Left lung (tissue), 10 donors: ENCODE data around the gene PRKD2. TPM values are rescaled to one million over a fixed set of nuclear protein-coding genes. Genes with fewer than 3 reads are reported as not detected.

Source experiments
- ATAC-seq: fragments of 200-7000 bp; cut with Tn5 transposase; one replicate; pipeline ENCODE4 v1.9.1; 2020; ENCODE audit warnings: moderate library complexity
- DNase-seq, 4 donors: peaks; one replicate each; pipeline ENCODE4 v3.0.0-alpha.2; 2013 to 2020
- H3K27ac ChIP-seq, 2 donors: fragments of 200-600 bp; sonication (generic) in 1 of 2; one replicate each; pipeline versions ENCODE4 v1.5.0 to v1.8.0; 2020 to 2021
- H3K27me3 ChIP-seq, 2 donors: fragments of 200-600 bp; sonication (generic) in 1 of 2; one replicate each; pipeline versions ENCODE4 v1.5.0 to v1.8.0; 2020 to 2021
- H3K36me3 ChIP-seq, 2 donors: fragments of 200-600 bp; sonication (generic) in 1 of 2; one replicate each; pipeline versions ENCODE4 v1.5.0 to v1.8.0; 2020 to 2021
- H3K4me1 ChIP-seq, 2 donors: fragments of 200-600 bp; one replicate each; pipeline ENCODE4 v1.8.0; 2021
- H3K4me3 ChIP-seq, 2 donors: fragments of 200-600 bp; sonication (generic) in 1 of 2; one replicate each; pipeline versions ENCODE4 v1.5.0 to v1.8.0; 2020 to 2021; ENCODE audit warnings: mild to moderate bottlenecking in 1 of 2
- H3K9me3 ChIP-seq, 2 donors: fragments of 200-600 bp; sonication (generic) in 1 of 2; one replicate each; pipeline versions ENCODE4 v1.5.0 to v1.8.0; 2020 to 2021
- intact Hi-C, 2 donors: fragments of 100-400 bp; cut with DNase I; formaldehyde crosslinking; loops; one replicate each; pipeline versions ENCODE4 v1.11.2 to v1.14.2; 2022
- polyA plus RNA-seq, 6 donors: library from polyadenylated mRNA; unstranded; fragments of 120-200 nt; gene quantifications; one replicate each; pipeline ENCODE4 v1.2.1, GENCODE V29; 2013; ENCODE audit not compliant: insufficient read length in 6 of 6
- total RNA-seq, 2 donors: library from RNA; stranded (reverse); fragmentation: NEBNext Ultra II Directional; extraction: Animal tissue kit (Norgen Biotek cat#: 25700); gene quantifications; one replicate each; pipeline ENCODE4 v1.2.1, GENCODE V29; 2021
- TF ChIP-seq, protein P1 (sequence below), 2 donors: fragments of 200-600 bp; sonication (generic) in 1 of 2; IDR thresholded peaks; one replicate each; pipeline versions ENCODE4 v1.5.0 to v1.8.0; 2021; ENCODE audit warnings: antibody characterized with exemption in 2 of 2
- donor health status: DM: no; HTN: yes; CAD: no.
- donor health status: DM: no; HTN: no; CAD: no.

Gene PRKD2
- total and polyA plus RNA-seq, 8 donors = 37.8 to 61.4 (median 53.1) TPM

DNA sequence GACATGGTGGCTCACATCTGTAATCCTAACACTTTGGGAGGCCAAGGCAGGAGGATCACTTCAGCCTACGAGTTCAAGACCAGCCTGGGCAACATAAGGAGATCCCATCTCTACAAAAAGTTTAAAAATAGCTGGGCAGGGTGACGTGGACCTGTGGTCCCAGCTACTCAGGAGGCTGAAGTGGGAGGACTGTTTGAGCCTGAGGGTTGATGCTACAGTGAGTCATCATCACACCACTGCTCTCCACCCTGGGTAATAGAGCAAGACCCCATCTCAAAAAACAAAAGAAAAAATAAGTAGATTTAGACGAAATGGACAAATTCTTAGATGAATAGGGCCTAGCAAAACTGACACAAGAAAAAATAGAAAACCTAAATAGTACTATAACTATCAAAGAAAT is 70.5 kb downstream of the PRKD2 start:
- Histone ChIP-seq H3K27ac (no peak overlapping the region), H3K4me3 (no peak overlapping the region), H3K27me3 (peaks cover 32 to 88% of the 10 kb centered on the region in 2 donors), H3K36me3 (no peaks in the 10 kb centered on the region), H3K9me3 (no peaks in the 10 kb centered on the region), H3K4me1 (peaks cover 0 to 5% of the 10 kb centered on the region in 2 donors)
- DNase-seq (peak in 1 of 4 donors; percentile 1), ATAC-seq (no peak)
- TF ChIP-seq, protein P1, sequence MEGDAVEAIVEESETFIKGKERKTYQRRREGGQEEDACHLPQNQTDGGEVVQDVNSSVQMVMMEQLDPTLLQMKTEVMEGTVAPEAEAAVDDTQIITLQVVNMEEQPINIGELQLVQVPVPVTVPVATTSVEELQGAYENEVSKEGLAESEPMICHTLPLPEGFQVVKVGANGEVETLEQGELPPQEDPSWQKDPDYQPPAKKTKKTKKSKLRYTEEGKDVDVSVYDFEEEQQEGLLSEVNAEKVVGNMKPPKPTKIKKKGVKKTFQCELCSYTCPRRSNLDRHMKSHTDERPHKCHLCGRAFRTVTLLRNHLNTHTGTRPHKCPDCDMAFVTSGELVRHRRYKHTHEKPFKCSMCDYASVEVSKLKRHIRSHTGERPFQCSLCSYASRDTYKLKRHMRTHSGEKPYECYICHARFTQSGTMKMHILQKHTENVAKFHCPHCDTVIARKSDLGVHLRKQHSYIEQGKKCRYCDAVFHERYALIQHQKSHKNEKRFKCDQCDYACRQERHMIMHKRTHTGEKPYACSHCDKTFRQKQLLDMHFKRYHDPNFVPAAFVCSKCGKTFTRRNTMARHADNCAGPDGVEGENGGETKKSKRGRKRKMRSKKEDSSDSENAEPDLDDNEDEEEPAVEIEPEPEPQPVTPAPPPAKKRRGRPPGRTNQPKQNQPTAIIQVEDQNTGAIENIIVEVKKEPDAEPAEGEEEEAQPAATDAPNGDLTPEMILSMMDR (IDR thresholded peaks at IDR 0.05) = no peak
- intact Hi-C loops = no loop called here

DNA sequence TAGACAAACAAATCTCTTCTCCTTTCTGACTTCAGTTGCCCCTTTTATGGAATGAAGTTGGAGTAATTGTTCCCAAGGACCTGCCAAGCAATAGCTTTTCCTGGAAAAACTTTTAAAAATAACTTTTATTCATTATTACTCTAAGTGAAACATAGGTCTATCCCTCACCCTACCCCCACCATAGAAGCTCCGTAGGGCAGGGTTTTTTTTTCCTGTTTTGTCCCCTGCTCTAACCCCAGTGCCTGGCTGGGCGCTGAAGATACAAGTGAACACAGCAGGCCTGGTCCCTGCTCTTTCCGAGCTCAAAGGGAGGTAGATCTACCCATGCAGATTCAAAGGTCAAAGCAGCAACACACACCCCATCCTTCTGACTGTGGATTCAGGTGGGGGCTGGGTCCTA is 72.2 kb downstream of the PRKD2 start:
- Histone ChIP-seq H3K36me3 (no peaks in the 10 kb centered on the region), H3K4me3 (no peak overlapping the region), H3K27ac (no peak overlapping the region), H3K4me1 (peaks cover 0 to 9% of the 10 kb centered on the region in 2 donors), H3K27me3 (peaks cover 25 to 89% of the 10 kb centered on the region in 2 donors), H3K9me3 (no peaks in the 10 kb centered on the region)
- intact Hi-C loops = no loop called here
- TF ChIP-seq, protein P1 (IDR thresholded peaks at IDR 0.05) = no peak
- DNase-seq = peak in 1 of 4 donors; percentile 40
- ATAC-seq = no peak

DNA sequence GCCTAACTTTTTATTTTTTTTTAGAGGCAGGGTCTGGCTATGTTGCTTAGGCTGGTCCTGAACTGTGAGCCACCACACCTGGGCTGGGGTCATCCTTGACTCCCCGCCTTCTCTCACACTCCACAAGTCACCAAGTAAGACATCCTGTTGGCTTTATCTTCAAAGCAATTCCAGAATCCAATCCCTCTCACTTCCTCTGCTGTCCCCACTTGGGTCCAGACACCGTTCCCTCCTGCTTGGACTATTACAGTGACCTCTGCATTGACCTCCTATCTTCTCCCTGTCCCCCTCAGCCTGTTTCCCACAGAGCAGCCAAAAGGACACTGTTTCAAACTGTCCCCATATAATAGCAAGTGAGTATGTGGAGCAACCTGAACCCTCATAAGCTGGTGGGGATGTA is 76.3 kb downstream of the PRKD2 start:
- Histone ChIP-seq H3K9me3 (no peaks in the 10 kb centered on the region), H3K4me1 (peaks cover 0 to 20% of the 10 kb centered on the region in 2 donors), H3K27ac (no peak overlapping the region), H3K4me3 (no peak overlapping the region), H3K27me3 (peaks cover 4 to 89% of the 10 kb centered on the region in 2 donors), H3K36me3 (no peaks in the 10 kb centered on the region)
- no peak for ATAC-seq
- no peak for DNase-seq
- intact Hi-C loops = no loop called here
- TF ChIP-seq, protein P1 (IDR thresholded peaks at IDR 0.05) = no peak

DNA sequence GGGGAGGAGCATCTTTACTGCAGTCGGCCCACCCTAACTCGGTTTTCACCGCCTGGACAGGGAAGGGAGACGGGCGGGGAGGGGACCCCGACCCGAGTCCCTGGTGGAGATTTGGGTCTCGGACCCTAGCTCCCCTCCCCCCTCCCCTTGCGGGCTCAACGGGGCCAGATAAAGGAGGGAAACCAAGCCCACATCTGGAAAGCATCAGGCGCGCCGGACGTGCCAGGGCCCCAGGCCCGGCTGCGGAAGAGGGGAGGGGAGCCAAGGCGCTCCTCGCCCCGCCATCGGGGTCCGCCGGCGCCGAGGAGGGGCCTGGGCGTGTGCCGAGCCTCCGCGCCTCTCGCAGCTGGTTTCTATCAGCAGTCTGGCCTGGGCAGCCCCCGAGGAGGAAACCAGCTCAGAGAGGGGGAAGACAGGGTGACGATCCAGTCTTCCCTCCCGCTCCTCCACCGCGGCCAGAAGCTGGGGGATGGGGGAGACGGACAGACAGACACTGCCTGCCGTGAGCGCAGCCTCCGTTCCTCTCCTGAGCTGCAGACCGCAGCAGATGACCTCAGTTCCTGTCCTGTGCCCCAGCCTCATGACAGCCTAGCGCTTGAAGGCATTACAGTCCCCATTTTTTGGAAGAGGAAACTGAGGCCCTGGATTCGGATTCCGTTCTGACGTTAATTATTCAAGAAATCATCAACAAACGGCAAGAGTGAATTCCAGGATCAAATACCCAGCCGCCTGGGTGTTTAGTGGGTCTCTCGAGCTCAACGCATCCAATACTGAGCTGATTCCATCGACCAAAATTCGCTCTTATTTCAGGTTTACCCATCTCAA is 77.3 kb downstream of the PRKD2 start:
- Histone ChIP-seq H3K27me3 (peaks cover 4 to 87% of the 10 kb centered on the region in 2 donors), H3K9me3 (no peaks in the 10 kb centered on the region), H3K4me1 (peaks cover 0 to 24% of the 10 kb centered on the region in 2 donors), H3K4me3 (peak overlapping the region; percentile 25 to 37), H3K27ac (peak overlapping the region; percentile 45 to 80), H3K36me3 (no peaks in the 10 kb centered on the region)
- intact Hi-C loops = no loop called here
- ATAC-seq (peak; percentile 51), DNase-seq (peak; percentile 71 to 97 (median 90))
- TF ChIP-seq, protein P1 (IDR thresholded peaks at IDR 0.05) = no peak

DNA sequence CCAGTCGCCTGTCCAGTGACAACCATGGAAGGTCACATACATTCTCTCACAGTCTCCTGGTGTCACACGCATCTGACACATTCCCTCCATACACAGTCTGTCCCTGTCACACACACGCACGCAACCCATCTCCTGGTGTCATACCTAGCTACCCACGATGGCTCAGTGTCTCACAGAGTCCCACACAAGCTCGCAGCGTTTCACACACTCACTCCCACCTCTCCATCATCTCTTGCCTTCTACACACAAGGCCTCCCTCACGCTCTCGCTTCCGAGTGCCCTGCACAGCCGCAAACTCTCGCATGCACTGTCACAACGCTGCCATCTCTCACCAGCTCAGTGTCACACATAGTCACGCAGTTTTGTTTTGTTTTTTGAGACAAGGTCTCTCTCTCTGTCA is 79.7 kb downstream of the PRKD2 start:
- H3K27me3 ChIP-seq = peaks cover 4 to 92% of the 10 kb centered on the region in 2 donors
- H3K36me3 ChIP-seq = no peaks in the 10 kb centered on the region
- H3K9me3 ChIP-seq = no peaks in the 10 kb centered on the region
- no peak overlapping the region for H3K27ac ChIP-seq
- no peak for ATAC-seq
- TF ChIP-seq, protein P1 (IDR thresholded peaks at IDR 0.05) = no peak
- DNase-seq = peak in 1 of 4 donors; percentile 28
- peaks cover 4 to 33% of the 10 kb centered on the region in 2 donors for H3K4me1 ChIP-seq
- intact Hi-C loops = no loop called here
- no peak overlapping the region for H3K4me3 ChIP-seq
